ENCODE data around the gene URAD.
A peak's percentile ranks its signal among the peaks of the same experiment; 100 is the strongest.

Gene URAD

DNA sequence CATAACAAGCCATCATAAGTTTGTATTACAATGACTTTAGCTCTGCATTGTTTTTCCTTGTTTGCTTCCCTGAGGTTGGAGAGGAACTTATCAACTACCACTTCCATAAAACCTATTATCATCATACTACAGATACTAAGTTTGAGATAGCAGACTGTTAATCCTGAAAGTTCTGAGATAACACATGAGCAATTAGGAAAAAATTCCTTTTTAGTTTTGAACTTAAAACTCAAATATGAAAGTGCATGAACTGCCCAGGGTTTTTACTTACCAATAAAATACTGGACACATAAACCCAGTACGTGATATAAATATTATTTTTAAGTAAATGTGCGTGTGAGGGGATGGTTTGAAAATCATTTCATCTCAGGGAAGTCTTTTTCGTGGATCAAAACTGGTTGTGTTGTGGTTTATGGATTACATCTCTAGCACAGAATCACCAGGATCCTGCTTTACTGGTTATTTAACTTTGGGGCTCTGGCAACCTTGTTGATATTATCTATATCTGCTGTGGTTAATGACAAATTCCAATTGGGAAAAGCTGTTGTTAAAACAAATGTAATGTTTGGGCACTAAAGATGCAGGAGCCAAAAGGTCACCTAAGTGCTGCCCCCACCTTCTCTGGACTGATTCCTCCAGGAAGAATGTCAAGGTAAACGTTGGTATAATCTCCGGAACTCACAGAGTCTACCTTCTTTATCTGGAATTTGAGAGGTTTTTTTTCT is 31.8 kb downstream of the URAD start:
- DNase-seq (ENCODE audit: low read depth in 2 of 2) = no peak

DNA sequence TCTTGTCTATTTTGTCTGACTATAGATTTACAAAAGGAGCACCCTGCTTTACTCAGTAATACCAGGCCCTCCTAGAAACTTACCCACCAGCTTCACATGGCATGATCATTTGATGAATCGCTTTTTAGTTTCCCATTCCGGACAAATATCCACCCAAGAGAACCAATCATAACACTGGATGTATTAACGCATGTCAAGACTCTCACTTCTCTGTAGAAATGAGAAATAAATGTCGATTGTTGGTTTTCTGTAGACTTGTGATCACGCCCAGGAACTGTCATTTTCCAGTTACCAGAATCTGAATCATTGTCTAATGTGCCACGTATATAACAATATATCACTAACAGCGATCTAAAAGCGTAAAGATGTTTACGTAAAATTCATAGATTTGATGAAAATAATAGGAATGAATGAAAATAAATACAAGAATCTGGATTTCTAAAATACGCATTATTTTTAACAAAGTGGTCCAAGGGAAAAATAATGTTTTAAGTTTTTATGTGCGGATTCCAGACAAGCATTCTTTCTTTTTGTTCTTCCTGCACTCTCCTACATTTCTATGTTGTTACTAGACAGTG is 33.4 kb downstream of the URAD start:
- DNase-seq (ENCODE audit: low read depth in 2 of 2) = no peak

DNA sequence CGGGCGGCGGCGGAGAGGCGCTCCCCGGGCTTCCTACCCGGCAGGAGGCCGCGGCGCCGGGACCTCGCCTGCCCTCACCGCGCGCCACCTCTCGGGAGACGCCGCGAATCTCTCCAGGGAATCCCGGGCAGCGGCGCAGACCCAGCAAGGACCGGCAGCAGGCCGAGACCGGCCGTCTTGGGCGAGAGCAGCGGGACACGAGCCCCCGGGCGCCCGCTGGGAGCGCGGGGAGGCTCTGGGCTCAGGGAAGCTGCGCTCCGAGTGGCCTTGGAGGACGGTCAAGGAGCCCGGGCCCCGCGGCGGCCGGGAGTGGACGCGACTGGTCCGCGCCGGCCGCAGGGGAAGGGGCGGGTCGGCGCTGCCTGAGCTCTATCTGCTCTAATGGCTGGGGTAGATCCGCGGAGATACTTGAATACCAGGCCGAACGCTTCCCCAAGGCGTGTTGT is 34.1 kb downstream of the URAD start:
- no peak for DNase-seq (ENCODE audit: low read depth in 2 of 2)

DNA sequence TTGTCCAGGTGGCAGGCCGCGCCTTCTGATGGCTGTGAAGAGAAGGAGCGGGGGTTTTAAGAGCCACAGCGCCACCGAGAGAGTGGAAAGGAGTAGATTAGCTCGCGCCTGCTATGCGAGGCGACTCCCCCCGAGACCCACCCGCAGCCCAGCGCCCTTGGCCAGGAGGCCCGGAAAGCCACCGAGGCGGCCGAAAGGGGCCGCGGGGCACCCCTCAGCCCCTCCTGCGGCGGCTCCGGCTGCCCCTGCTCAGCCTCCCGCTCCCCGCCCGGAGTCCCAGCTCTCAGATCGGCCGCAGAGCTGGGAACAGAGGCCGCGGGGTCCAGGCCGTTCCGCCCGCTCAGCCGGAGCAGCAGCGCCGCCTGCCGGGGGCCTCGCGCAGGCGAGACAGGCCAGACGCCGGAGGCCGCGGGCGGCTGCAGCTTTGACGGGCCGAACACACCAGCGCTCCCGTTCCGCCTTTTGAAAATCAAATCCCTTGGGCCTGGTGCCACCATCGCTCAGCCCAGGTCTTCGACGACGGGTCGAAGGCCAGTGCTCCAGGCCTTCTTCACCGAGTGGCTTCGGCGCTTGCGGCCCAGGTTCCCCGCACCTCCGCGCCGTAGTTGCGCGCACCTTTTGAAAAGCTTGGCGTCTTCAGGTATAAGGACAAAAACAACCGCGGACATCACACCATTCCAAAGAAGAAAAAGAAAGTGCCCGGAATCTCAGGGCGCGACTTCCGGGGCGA is 34.7 kb downstream of the URAD start:
- peak; percentile 20 to 40 for DNase-seq (ENCODE audit: low read depth in 2 of 2)

DNA sequence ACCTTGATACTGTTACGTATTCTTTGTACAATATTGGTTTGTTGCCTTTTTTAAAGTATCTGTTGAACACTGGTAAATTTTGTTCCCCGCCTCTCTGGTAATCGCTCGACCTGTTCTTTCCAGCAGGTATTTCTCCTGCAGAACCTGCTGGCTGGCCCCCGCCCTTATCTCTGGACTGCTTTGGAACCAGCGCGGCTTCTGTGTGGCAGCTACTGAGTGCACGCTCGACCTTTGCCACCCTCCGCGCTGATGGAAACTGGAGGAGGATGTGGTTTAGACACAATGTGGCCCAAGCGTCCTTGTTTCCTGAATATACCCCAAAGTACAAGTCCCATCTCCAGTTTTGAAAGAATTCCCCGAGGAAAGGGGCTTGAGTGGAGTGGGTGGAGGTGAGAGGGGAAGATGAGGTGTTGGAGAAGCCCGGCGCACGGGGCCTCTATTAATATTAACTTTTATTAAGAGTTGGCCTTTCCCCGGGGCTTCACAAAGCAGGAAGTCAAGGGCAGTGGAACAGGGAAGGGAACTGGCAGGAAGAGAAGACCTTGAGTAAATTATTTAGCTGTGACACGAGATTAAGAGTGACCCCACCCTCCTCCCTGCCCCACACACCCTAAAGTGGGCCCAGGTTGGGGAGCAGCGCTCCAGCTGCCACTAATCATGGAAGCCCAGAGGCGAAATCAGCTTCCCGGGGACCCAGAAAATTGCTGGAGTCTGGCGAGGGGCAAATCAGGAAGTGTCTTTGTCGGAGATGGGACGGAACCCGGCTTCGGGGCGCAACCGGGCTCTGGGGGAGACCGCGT is 35.4 kb downstream of the URAD start:
- DNase-seq (ENCODE audit: low read depth in 2 of 2) = no peak

DNA sequence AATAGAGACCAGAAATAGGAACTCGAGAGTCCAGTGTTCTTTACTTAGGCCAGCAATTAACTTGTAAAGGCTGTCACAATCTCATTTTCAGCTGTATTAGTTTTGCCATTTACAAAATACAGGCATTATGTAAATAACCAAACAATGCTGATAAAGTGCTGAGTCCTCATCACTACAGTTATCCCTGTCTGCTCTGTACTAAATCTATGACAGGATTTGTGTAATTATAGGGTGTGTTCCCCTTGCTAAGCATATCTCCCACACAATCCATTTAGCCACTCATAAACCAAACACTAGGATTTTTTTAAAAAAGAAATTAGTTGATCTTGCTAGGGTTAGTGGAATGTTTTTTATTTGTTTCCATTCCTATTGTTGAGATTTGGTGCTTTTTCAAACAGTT is 45.5 kb downstream of the URAD start:
- DNase-seq (ENCODE audit: low read depth in 2 of 2) = no peak

DNA sequence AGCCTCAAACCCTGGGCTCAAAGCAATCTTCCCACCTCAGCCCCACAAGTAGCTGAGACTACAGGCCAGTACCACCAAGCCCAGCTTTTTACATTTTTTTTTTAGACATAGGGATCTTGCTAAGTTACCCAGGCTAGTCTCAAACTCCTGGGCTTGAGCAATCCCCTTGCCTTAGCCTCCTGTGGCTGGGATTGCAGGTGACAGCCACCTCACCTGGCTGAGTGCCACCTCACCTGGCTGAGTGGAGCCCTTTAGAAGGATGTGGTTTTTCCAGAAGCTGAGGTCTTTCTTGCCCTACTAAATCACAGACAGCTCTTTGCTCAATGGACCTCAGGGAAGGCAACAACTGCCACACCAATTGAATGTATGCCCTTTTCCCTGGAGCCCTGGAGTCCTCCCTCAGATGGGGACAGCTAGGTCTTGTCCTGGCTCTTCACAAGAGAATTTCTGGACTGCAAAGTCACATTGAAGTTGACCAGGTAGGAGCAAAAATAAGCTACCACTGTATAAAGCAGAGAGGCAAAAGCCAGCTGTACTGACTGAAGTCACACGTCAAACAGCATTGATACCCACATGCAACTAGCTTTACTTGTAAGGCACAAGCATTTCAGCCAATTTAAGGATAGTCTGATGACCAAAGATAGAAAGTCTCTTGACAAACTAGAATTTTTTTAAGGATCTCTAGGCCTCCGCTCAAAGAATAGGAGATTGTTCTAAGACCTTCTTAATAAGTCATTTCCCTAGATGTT is 54.7 kb downstream of the URAD start:
- DNase-seq (ENCODE audit: low read depth in 2 of 2) = no peak

DNA sequence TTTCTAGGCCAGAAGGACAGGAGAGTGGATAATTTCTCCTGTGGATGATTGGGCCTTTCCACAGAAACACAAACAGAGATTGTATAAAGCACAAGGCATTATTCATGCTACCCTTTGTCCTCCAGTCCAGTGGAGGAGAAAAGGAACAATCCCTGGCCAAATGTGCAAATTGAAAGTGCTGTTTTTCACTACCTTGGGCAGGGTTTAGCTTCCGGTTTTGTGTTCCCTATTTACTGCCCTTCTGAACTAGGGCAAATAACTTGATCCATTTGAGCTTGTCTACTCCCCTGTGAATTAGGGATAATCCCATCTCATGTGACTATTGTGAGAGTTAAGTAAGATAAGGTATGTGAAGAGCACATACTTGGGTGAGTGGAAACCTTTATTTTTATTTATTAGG is 55.4 kb downstream of the URAD start:
- DNase-seq (ENCODE audit: low read depth in 2 of 2) = no peak

DNA sequence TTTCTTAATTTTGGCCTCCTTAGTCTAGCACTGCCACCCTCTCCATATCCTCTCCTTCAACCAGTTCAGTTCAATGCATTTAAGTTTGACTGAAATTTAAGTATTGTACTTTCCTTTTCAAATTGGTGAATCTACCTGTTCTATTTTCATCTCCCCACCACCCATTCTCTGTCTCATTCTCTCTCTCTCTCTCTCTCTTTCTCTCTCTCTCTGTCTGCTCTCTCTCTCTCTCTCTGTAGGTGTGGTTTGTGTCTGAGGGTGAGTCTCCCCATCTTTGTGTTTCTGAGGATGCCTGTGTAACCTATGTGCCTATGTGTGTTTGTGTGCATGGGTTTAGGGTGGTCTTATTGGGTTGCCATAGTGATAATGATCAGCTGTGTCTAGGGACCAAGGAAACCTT is 58.6 kb downstream of the URAD start:
- DNase-seq (ENCODE audit: low read depth in 2 of 2) = no peak

DNA sequence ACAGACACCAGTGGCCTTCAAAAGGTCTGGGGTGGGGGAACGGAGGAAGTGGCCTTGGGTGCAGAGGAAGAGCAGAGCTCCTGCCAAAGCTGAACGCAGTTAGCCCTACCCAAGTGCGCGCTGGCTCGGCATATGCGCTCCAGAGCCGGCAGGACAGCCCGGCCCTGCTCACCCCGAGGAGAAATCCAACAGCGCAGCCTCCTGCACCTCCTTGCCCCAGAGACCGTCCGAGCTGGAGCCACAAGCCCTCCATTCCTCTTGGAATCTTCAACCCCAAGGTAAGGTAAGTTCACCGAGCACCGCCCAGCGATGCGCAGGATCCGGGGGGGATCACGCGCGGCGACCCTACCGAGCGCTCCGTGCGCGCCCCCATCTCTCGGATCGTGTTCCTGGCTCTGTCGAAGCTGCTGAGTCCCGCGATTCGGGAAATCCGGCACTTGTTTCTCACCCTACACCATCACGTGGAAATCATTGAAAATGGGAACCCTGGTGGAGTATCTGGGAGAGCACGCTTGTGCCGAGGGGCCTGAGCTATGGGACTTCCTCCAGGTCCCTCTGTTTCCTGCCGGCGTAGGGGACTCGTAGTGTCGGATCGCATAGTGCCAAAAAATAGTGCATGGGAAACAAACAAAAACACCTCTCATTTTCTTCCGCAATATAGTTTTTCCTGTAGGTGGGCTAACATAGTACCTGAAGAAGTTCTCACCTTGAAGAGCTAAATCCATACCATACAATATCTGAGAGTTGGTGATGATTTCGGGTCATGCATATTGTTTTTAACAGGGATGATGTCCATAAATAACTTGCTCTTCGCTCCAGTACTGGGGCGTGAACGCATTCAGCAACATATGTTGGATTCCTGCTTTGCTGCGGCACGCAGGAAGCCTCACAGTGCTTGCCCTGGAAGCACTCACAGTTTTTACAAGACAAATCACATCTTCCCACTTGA is 59.4 kb downstream of the URAD start:
- no peak for DNase-seq (ENCODE audit: low read depth in 2 of 2)

DNA sequence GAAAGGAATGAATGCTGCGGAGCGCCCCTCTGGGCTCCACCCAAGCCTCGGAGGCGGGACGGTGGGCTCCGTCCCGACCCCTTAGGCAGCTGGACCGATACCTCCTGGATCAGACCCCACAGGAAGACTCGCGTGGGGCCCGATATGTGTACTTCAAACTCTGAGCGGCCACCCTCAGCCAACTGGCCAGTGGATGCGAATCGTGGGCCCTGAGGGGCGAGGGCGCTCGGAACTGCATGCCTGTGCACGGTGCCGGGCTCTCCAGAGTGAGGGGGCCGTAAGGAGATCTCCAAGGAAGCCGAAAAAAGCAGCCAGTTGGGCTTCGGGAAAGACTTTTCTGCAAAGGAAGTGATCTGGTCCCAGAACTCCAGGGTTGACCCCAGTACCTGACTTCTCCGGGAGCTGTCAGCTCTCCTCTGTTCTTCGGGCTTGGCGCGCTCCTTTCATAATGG is 60.1 kb downstream of the URAD start:
- DNase-seq (ENCODE audit: low read depth in 2 of 2) = no peak
